ENCODE results near the gene C1orf174. TPM values are rescaled to one million over a fixed set of nuclear protein-coding genes. Genes with fewer than 3 reads are reported as not detected.

Gene C1orf174
- total and polyA plus RNA-seq, 2 of the 13 experiments (the other 11 are each of a cell fraction or from before 2014, with no cell fraction given) = 21.6 to 31.4 TPM

DNA sequence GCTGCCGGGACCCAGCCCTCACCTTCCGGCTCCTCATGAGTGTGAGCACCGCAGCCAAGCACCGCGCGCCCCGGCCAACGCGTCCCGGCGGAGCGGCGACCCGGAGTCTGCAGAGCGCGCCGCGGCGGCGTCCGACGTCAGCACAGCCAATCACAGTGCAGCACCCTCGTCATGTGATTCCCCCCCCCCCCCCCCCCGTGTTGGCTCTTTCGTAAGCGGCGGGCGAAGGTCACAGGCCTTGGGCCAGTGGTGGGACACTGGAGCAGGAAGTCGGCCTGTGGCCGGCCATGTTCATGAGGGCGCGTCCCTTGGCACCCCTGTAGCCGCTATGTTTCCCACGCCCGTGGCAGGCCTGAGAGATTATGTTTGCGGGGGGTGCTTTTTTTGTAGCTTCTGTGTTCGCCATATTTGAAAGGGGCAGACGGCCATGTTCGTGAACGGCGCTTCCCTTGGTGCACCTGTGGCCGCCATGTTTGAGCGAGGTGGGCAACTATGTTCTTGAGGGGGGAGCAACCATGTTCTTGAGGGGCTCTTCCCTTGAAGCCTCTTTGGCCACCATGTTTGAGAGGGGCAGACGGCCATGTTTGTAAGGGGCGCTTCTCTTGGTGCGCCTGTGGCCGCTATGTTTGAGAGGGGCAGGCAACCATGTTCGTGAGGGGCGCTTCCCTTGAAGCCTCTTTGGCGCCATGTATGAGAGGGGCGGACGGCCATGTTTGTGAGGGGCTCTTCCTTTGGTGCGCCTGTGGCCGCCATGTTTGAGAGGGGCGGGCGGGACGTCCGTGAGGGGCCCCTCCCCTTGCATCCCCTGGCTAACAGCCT lies at the start of gene C1orf174 (continued):
- peak; percentile 10; the same call in 1 of the 2 replicates for TF ChIP-seq ZNF770 (CRISPR knock-in tag; IDR thresholded peaks at IDR 0.05)
- TF ChIP-seq ZNF780A (CRISPR knock-in tag; IDR thresholded peaks at IDR 0.05) = no peak
- TF ChIP-seq CREB3 (CRISPR knock-in tag; IDR thresholded peaks at IDR 0.05) = peak; percentile 22; the same call in 1 of the 2 replicates
- TF ChIP-seq ZNF878 (CRISPR knock-in tag; IDR thresholded peaks at IDR 0.05) = 0 out of 2 replicates have a peak, but pooled peaks have one; percentile 61
- TF ChIP-seq NFKBIZ (CRISPR knock-in tag; IDR thresholded peaks at IDR 0.05) = 0 out of 2 replicates have a peak, but pooled peaks have one; percentile 23
- no peak for TF ChIP-seq CEBPZ (IDR thresholded peaks at IDR 0.05; ENCODE audit: low read length)
- no peak for TF ChIP-seq ZNF572 (CRISPR knock-in tag; IDR thresholded peaks at IDR 0.05)
- no peak for TF ChIP-seq MED8 (CRISPR knock-in tag; IDR thresholded peaks at IDR 0.05; ENCODE audit: insufficient replicate concordance)
- no peak for TF ChIP-seq KDM1A (CRISPR knock-in tag; IDR thresholded peaks at IDR 0.05)
- no peak for TF ChIP-seq ZNF546 (CRISPR knock-in tag; conservative IDR thresholded peaks at IDR 0.05)
- TF ChIP-seq ZNF230 (CRISPR knock-in tag; IDR thresholded peaks at IDR 0.05) = no peak
- TF ChIP-seq SRSF9 (IDR thresholded peaks at IDR 0.05; ENCODE audit: borderline replicate concordance, insufficient read depth, low read depth, low read length, poor library complexity, severe bottlenecking) = no peak
- TF ChIP-seq SNAPC5 (CRISPR knock-in tag; IDR thresholded peaks at IDR 0.05; ENCODE audit: borderline replicate concordance) = no peak
- peak; percentile 68; the same call in 1 of the 2 replicates for TF ChIP-seq ZSCAN21 (CRISPR knock-in tag; IDR thresholded peaks at IDR 0.05; ENCODE audit: borderline replicate concordance)
- TF ChIP-seq, protein P1, sequence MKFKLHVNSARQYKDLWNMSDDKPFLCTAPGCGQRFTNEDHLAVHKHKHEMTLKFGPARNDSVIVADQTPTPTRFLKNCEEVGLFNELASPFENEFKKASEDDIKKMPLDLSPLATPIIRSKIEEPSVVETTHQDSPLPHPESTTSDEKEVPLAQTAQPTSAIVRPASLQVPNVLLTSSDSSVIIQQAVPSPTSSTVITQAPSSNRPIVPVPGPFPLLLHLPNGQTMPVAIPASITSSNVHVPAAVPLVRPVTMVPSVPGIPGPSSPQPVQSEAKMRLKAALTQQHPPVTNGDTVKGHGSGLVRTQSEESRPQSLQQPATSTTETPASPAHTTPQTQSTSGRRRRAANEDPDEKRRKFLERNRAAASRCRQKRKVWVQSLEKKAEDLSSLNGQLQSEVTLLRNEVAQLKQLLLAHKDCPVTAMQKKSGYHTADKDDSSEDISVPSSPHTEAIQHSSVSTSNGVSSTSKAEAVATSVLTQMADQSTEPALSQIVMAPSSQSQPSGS (CRISPR knock-in tag; IDR thresholded peaks at IDR 0.05) = no peak; the same call in 1 of the 2 replicates
